Measurements from ENCODE around the gene RGPD3. TPM values are rescaled to one million over a fixed set of nuclear protein-coding genes. Genes with fewer than 3 reads are reported as not detected.
"Not testable (repeated sequence)": the region's sequence is repeated elsewhere in the genome, so short reads cannot be mapped to it uniquely, and the experiment has no call there.

The RGPD3 gene
- polyA plus RNA-seq, 10 donors, result 0.07 to 0.28 (median 0.17) TPM; not detected in 2

GRCh38 chr2:106486551-106487385, 18.6 kb upstream of the RGPD3 start, which contains the start of gene CD8B2:
Gene CD8B2 (plus strand): TSS chr2:106487364. CDS start chr2:106487427, 63 bp downstream.
- not testable (repeated sequence) for DNase-seq

- DNase-seq, result not testable (repeated sequence)
These were observed 11.3 kb upstream of the RGPD3 start for GRCh38 chr2:106479563-106479962.

GRCh38 chr2:106477647-106478046, 9.4 kb upstream of the RGPD3 start:
- not testable (repeated sequence) for DNase-seq

- not testable (repeated sequence) for DNase-seq
These were observed 2.4 kb upstream of the RGPD3 start for GRCh38 chr2:106470658-106471057.

GRCh38 chr2:106467516-106467915, 697 bp downstream of the RGPD3 start:
- DNase-seq, result not testable (repeated sequence)

GRCh38 chr2:106461882-106462281, 6.3 kb downstream of the RGPD3 start:
- not testable (repeated sequence) for DNase-seq

GRCh38 chr2:106390680-106391079, 77.5 kb downstream of the RGPD3 start:
- not testable (repeated sequence) for DNase-seq

GRCh38 chr2:106388814-106389410, 79.3 kb downstream of the RGPD3 start:
- not testable (repeated sequence) for DNase-seq

- not testable (repeated sequence) for DNase-seq
These were observed 83.7 kb downstream of the RGPD3 start for GRCh38 chr2:106384548-106384947.

GRCh38 chr2:106381867-106382266, 86.3 kb downstream of the RGPD3 start:
- not testable (repeated sequence) for DNase-seq

GRCh38 chr2:106379567-106379966, 88.6 kb downstream of the RGPD3 start:
- DNase-seq, result not testable (repeated sequence)

- DNase-seq, result not testable (repeated sequence)
These were observed 99.0 kb downstream of the RGPD3 start for GRCh38 chr2:106369182-106369581.

- no peak for DNase-seq
These were observed 101.9 kb downstream of the RGPD3 start for GRCh38 chr2:106366204-106366885.

GRCh38 chr2:106363791-106364190, 104.4 kb downstream of the RGPD3 start:
- no peak for DNase-seq

- DNase-seq, result no peak
These were observed 105.4 kb downstream of the RGPD3 start for GRCh38 chr2:106362789-106363188.

GRCh38 chr2:106359512-106359911, 108.7 kb downstream of the RGPD3 start:
- no peak for DNase-seq

- peak in 1 of 3 donors; percentile 28 for DNase-seq
These were observed 109.7 kb downstream of the RGPD3 start for GRCh38 chr2:106358521-106358920.

- DNase-seq, result no peak
These were observed 110.1 kb downstream of the RGPD3 start for GRCh38 chr2:106358081-106358480.

GRCh38 chr2:106356291-106356690, 111.9 kb downstream of the RGPD3 start:
- DNase-seq, result no peak

GRCh38 chr2:106353676-106354075, 114.5 kb downstream of the RGPD3 start:
- no peak for DNase-seq

GRCh38 chr2:106350980-106351379, 117.2 kb downstream of the RGPD3 start:
- DNase-seq, result no peak

- no peak for DNase-seq
These were observed 123.9 kb downstream of the RGPD3 start for GRCh38 chr2:106344302-106344701.

All from muscle of back (tissue), 11 donors.